Ammon's horn (tissue), 1 donor: ENCODE measurements around the gene PRAMEF13.
"Not testable (repeated sequence)": the region's sequence is repeated elsewhere in the genome, so short reads cannot be mapped to it uniquely, and the experiment has no call there.

Experiments
- DNase-seq: peaks from one replicate; pipeline ENCODE4 v3.0.0-alpha.2; 2016; ENCODE audit warnings: low spot score

Gene PRAMEF13, protein sequence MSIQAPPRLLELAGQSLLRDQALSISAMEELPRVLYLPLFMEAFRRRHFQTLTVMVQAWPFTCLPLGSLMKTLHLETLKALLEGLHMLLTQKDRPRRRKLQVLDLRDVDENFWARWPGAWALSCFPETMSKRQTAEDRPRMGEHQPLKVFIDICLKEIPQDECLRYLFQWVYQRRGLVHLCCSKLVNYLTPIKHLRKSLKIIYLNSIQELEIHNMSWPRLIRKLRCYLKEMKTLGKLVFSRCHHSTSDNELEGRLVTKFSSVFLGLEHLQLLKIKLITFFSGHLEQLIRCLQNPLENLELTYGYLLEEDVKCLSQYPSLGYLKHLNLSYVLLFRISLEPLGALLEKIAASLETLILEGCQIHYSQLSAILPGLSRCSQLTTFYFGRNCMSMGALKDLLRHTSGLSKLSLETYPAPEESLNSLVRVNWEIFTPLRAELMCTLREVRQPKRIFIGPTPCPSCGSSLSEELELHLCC

DNA sequence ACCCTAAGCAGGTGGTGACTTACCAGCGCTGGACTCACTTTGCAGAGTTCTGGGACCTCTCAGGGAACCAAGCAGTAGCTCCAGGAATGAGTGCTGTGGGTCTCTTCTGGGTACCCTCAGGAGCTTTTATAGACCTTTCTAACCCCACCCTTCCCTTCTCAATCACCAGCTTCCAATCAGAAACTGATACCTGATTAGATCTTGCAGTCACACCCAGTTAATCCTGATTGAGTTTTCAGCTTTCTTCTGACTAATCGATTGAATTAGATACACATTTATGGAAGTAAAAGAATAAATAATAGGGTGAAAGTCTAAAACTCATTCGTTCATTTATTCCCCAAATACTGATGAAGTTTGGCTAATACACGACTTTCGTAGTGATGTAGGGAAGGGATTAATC is at the start of gene PRAMEF13:
Gene PRAMEF13, minus strand, starts transcription at position 101 of the 400 bp plus-strand sequence. CDS start 1,820 bp downstream, outside the sequence.
- DNase-seq: not testable (repeated sequence)

DNA sequence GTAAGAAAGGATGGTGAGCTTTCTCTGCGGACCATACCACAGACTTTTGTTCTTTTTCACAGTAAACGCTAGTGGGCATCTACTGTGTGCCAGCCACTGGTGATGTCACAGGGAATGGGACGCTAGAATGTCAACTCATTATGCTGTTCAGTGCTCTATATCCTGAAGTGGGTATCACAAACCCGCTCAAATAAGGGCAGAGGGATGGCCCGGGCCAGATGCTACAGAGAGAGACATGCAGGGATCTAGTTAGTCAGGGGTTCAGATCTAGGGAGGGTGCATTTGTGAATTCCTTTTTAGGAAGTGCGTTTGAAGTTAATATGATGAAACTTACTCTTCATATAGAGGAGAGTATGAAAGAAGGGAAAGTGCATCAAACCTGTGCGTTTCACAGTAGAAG is 45.9 kb upstream of the PRAMEF13 start:
- not testable (repeated sequence) for DNase-seq

DNA sequence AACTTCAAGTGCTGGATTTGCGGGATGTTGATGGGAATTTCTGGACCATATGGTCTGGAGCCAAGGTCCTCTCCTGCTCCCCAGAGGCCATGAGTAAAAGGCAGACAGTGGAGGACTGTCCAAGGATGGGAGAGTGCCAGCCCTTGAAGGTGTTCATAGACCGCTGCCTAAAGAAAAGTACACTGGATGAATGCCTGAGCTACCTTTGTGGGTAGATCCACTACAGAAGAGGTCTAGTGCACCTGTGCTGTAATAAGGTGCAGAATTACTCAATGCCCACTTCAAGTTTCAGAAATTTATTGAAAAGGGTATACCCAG is 45.3 kb upstream of the PRAMEF13 start:
- not testable (repeated sequence) for DNase-seq

DNA sequence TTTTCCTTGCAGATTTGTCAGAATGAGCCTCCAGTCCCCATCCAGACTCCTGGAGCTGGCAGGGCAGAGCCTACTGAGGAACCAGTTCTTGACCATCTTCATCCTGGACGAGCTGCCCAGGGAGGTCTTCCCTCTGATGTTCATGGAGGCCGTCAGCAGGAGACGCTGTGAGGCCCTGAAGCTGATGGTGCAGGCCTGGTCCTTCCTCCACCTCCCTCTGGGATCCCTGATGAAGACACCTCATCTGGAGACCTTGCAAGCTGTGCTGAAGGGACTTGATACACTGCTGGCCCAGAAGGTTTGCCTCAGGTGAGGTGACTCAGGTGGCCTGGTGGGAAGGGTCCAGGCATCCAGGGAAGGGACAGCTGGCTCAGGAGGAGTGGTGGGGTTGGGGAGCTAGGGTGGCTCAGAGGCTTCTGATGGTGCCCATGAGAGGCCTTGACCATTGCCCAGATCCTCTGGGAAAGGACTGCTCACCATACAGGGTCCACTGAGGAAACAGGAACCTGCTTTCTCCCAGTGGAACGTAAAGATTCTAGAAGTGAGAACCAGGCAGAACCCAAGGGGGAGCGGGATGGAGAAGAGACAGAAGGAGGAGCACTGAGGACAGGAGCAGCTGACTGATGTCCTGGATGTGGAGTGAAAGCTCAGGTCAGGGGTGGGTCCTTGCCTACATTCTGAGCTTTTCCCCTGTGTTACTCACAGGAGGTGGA is 44.8 kb upstream of the PRAMEF13 start:
- DNase-seq: not testable (repeated sequence)

DNA sequence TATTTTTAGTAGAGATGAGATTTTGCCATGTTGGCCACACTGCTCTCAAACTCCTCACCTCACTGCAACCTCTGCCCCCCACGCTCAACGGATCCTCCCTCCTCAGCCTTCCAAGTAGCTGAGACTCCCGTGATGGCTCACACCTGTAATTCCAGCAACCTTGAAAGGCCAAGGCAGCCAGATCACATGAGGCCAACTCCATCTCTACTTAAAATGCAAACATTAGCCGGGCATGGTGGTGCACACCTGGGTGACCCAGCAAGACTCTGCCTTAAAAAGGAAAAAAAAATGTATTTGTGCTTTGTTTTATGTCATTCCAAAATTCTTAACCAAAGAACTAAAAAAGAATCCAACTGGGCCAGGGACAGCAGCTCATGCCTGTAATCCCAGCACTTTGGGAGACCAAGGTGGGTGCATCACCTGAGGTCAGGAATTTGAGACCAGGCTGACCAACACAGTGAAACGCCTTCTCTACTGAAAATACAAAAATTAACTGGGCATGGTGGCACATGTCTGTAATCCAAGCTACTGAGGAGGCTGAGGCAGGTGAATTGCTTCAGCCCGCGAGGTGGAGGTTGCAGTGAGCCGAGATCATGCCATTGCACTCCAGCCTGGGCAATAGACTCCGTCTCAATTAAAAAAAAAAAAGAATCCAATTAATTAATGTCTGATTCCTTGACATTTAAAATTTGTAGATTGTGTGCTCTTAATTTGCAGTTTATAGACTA is 42.5 kb upstream of the PRAMEF13 start:
- DNase-seq: not testable (repeated sequence)

DNA sequence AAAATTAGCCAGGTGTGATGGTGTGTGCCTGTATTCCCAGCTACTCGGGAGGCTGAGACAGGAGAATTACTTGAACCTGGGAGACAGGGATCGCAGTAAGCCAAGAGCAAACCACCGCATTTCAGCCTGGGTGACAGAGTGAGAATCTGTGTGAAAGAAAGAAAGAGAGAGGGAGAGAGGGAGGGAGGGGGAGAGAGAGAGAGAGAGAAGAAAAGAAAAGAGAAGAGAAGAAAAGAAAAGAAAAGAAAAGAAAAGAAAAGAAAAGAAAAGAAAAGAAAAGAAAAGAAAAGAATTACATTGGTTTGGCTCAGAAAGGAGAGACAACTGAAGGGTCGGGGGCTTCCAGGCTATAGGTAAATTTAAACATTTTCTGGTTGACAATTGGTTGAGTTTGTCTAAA is 38.4 kb upstream of the PRAMEF13 start:
- DNase-seq: not testable (repeated sequence)

DNA sequence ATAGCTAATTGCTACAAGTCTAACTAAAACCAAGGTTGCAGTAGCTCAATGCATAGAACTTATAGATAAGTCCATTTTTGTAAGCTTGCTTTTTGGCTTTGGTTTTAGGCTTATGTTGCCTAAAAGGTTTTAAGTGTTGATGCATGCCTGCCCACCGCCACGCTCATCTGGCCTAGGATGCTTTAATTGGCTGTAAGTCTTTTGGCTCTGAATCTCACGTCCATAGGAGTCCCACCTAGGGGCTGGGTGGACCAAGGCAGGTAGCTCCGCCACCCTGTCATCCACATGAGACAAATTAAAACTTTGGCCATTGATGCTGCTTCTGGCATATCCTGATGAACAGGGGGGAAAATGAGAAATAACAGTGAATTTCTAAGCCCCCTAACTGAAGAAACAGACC is 36.4 kb upstream of the PRAMEF13 start:
- not testable (repeated sequence) for DNase-seq

DNA sequence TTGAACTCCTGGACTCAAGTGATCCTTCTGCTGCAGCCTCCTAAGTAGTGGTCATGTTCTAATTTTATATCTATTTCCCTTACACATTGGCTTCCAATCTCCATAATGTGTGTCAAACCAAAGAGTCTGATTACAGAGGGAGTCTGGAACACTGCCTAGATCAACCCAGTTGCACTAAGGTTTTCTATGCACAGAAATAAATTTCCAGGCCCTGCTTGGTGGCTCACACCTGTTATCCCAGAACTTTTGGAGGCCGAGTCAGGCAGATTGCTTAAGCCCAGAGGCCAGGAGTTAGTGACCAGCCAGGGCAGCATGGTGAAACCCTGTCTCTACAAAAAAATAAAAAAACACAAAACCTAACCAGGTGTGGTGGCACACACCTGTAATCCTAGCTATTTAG is 32.8 kb upstream of the PRAMEF13 start:
- not testable (repeated sequence) for DNase-seq

DNA sequence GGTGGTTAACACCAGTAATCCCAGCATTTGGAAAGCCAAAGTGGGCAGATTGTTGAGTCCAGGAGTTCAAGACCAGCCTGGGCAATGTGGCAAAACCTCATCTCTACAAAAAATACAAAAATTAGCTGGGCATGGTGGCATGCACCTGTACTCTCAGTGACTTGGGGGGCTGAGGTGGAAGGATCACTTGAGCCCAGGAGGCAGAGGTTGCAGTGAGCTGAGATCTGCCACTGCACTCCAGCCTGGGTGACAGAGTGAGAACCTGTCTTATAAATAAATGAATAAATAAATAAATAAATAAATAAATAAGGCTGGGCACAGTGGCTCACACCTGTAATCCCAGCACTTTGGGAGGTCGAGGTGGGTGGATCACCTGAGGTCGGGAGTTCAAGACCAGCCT is 30.8 kb upstream of the PRAMEF13 start:
- DNase-seq: not testable (repeated sequence)

DNA sequence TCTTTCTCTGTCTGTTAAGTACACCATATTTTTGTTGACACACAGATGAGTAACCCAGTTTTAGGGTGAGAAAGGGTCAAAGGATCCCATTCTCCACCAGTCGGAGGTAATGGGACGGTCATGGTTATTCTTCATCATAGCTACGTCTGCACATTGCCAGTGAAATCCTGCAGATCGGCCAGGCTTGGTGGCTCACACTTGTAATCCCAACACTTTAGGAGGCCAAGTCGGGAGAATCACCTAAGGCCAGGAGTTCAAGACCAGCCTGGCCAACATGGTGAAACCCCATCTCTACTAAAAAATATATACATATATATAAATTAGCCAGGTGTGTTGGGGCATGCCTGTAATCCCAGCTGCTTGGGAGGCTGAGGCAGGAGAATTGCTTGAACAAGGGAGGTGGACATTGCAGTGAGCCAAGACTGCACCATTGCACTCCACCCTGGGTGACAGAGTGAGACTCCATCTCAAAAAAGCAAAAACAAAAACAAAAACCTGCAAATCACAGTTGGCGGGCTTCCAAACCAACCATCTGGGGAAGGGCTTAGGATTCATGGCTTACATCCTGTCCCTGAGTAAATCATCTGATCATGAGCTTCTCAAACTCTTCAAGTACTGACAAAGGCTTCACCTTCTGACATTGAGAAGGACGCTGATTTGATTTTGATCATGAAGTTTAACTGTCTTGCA is 30.0 kb upstream of the PRAMEF13 start:
- DNase-seq: not testable (repeated sequence)

DNA sequence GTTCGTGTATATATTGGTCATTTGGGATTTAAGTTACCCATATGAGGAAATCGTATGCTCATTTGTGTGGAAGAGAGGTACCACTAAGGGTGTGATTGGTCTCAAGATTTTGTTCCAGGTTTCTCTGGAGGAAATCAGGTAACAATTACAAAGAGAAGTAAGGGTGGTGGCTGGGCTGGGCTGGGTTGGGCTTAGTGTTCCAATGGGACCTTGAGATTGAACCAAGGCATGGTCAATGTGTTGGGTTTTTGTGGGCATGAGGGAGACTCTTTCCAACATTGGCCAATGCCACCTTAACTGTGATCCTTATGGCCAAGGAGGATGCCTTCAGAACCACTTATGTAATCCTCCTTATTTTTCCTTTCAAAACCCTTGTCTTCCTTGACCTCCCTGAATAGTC is 29.4 kb upstream of the PRAMEF13 start:
- not testable (repeated sequence) for DNase-seq

DNA sequence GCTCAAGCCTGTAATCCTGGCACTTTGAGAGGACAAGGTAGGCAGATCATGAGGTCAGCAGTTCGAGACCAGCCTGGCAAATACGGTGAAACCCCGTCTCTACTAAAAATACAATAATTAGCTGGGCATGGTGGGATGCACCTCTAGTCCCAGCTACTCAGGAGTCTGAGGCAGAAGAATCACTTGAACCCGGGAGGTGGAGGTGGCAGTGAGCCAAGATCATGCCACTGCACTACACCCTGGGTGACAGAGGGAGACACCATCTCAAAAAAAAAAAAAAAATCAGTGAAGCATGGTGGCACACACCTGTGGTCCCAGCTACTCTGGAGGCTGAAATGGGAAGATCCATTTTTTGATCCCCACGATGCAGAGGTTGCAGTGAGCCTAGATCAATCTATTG is 28.9 kb upstream of the PRAMEF13 start:
- not testable (repeated sequence) for DNase-seq

DNA sequence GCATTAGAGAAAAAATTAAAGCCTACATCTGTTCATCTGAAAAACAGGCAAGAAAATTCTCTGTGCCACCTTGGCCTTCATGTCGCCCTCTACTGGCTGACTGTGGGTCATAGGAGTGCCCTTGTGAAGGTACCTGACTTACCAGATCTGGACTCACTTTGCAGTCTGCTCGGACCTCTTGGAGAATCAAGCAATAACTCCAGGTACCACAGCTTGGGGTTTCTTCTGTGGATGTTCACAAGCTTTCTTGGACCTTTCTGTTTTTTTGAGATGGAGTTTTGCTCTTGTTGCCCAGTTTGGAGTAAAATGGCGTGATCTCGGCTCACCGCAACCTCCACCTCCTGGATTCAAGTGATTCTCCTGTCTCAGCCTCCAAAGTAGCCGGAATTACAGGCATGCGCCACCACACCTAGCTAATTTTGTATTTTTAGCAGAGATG is 27.2 kb upstream of the PRAMEF13 start:
- no peak for DNase-seq

DNA sequence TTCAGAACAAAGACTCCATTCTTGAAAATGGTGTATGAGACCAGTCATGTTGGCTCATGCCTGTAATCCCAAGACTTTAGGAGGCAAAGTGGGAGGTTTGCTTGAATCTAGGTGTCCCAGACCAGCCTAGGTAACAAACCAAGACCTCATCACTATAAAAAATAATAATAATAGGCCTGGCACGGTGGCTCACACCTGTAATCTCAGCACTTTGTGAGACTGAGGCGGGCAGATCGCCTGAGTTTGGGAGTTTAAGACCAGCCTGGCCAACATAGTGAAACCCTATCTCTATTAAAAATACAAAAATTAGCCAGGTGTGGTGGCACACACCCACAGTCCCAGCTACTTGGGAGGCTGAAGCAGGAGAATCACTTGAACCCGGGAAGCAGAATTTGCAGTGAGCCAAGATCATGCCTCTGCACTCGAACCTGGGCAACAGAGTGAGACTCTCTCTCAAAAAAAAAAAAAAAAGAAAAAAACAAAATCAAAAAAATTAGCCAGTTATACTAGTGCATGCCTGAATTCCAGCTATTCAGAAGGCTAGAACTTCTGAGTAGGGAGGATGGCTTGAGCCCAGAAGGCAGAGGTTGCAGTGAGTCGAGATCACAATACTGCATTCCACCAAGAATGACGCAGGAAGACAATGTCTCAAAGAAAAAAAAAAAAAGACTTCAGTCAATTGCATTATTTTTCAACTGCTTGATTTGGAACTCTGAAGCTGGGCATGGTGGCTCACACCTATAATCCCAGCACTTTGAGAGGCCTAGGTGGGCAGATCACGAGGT is 26.3 kb upstream of the PRAMEF13 start:
- DNase-seq: not testable (repeated sequence)

DNA sequence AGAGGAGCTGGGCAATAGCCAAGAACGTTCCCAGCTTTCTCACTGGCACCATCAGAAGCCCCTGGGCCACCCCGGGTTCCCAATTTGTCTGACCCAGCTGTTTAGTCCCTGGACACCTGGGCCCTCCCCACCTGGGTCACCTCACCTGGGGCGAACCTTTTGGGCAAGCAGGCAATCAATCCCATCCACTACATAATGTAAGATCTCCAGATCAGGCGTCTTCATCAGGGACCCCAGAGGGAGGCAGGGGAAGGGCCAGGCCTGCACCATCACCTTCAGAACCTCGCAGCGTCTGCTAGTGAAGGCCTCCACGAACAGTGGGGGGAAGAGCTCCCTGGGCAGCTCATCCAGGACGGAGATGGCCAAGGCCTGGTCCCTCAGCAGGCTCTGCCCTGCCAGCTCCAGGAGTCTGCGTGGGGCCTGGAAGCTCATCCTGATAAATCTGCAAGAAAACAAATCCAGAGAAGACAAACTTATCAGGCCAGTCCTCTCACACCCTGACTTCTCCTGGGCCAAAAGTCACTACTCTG is 24.5 kb upstream of the PRAMEF13 start, which contains the start of gene PRAMEF18:
Gene PRAMEF18, minus strand, starts transcription at position 480 of the 530 bp plus-strand sequence. Its CDS starts 48 bp downstream, at position 432.
- DNase-seq: not testable (repeated sequence)

DNA sequence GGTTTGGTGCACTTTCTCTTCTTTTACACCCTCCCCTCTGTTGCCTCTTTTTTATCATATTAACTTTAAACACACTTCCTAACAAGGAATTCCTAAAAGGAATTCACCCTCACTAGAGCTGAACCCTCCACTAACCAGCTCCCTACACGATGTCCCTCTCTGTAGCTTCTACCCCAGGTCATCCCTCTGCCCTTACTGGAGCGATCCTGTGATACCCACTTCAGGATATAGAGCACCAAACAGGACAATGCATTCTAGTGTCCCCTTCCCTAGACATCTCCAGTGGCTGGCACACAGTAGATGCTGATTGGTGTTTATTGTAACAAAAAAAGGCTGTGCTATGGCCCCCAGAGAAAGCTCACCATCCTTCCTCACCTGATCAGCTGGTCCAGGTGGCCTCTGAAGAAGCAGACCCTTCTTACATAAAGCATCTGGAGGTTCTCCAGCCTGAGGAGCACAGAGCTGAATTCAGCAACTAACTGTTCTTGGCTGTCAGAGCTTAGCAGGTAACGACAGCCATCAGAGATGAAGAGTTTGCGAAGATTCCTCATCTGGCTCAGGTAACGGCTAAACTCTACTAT is 23.4 kb upstream of the PRAMEF13 start:
- no peak for DNase-seq

DNA sequence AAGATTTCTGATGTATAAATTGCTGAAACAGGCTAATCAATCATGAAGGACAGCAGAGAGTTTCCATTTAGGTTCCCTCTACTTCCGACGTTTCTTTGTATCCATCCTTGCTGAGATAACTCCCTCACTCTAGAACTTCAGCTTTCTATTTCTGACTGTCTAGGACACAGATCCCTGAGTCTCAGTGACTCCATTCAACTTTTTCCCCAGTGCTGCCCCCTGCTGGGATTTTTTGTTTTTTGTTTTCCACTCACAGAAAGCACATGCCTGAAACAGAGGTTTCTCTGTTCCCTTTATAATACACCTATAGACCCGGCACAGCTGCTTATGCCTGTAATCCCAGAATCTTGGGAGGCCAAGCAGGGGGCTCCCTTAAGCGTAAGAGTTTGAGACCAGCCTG is 21.6 kb upstream of the PRAMEF13 start:
- DNase-seq: not testable (repeated sequence)

DNA sequence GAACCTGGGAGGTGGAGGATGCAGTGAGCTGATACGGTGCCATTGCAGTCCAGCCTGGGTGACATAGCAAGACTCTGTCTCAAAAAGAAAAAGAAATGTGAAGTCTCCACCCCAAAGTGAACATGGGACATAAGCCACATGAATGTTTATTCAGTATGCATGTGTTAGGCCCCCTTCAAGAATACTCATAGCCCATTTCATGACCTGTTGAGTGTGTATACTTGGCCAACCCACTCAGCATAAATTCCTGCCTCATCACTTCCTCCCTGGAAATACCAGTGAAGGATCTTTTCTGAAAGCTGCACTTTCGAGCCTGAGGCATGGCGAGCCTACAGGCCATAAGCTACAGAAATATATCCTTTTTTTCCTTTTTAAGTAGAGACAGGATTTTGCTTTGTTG is 18.0 kb upstream of the PRAMEF13 start:
- not testable (repeated sequence) for DNase-seq

DNA sequence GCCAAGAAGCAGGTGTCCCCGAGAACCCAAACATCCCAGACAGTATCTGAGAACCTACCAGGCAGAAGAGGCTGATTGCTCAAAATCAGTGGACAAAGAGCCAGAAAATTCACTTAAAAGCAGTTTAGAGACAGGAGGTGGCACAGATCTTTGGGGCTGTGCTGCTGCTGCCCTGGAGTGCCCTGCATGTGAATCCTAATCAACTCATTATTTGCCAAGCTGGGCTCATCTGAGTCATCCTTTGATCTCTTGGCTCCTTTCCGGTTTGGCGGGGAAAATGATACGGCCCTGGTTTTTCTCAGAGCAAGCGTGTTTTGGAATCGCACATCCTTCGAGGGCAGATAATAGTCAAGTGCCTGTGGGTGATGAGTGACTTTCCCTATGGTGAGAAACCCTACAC is 15.4 kb upstream of the PRAMEF13 start:
- not testable (repeated sequence) for DNase-seq

DNA sequence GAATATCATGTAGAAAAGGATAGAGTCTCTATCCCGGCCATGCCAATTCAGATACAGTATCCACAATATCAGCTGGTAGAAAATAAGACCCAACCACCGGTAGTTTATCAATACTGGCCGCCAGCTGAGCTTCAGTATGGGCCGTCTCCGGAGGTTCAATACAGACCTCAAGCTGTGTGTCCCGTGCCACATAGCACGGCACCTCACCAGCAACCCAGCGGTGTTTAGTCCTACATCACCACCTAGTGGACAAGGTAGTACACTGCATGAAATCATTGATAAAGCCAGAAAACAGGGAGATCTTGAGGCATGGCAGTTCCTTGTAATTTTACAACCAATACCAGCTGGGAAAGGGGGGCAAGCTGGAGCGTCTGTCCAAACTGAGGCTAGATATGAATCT is 7.5 kb upstream of the PRAMEF13 start:
- not testable (repeated sequence) for DNase-seq
